HepG2 (cell line): Measurements from ENCODE around the gene PEX11B. TPM values are rescaled to one million over a fixed set of nuclear protein-coding genes. Genes with fewer than 3 reads are reported as not detected.

Experiments
- BCL3 ChIP-seq: sonication (generic); formaldehyde crosslinking; IDR thresholded peaks from 2 replicates; pipeline ENCODE4 v1.5.1; 2020; ENCODE audit warnings: mild to moderate bottlenecking, missing genetic modification reagents, moderate library complexity
- BRCA1 ChIP-seq: sonication (generic); formaldehyde crosslinking; IDR thresholded peaks from 2 replicates; pipeline ENCODE4 v1.4.0; 2020; ENCODE audit warnings: missing genetic modification reagents
- FOXO4 ChIP-seq: sonication (generic); formaldehyde crosslinking; conservative IDR thresholded peaks from 2 replicates; pipeline ENCODE4 v1.8.1; 2023; ENCODE audit warnings: missing genetic modification reagents
- GPN1 ChIP-seq: sonication (generic); formaldehyde crosslinking; IDR thresholded peaks from 2 replicates; pipeline ENCODE4 v1.5.1; 2020; ENCODE audit warnings: missing genetic modification reagents, borderline replicate concordance
- MTA3 ChIP-seq: sonication (generic); formaldehyde crosslinking; IDR thresholded peaks from 2 replicates; pipeline ENCODE4 v1.4.0; 2020; ENCODE audit warnings: missing genetic modification reagents
- REPIN1 ChIP-seq: sonication (generic); formaldehyde crosslinking; IDR thresholded peaks from 2 replicates; pipeline ENCODE4 v1.8.0; 2022; ENCODE audit warnings: missing genetic modification reagents, low read depth, mild to moderate bottlenecking, borderline replicate concordance
- YEATS2 ChIP-seq: sonication (generic); formaldehyde crosslinking; IDR thresholded peaks from 2 replicates; pipeline ENCODE4 v1.4.0; 2020; ENCODE audit warnings: missing genetic modification reagents, borderline replicate concordance
- ZNF18 ChIP-seq: sonication (generic); formaldehyde crosslinking; IDR thresholded peaks from 2 replicates; pipeline ENCODE4 v1.8.0; 2022; ENCODE audit warnings: mild to moderate bottlenecking, missing genetic modification reagents; ENCODE audit not compliant: insufficient replicate concordance
- ZNF460 ChIP-seq: sonication (generic); formaldehyde crosslinking; IDR thresholded peaks from 2 replicates; pipeline ENCODE4 v1.5.1; 2020; ENCODE audit warnings: missing genetic modification reagents, mild to moderate bottlenecking, borderline replicate concordance
- ZNF772 ChIP-seq: sonication (generic); formaldehyde crosslinking; IDR thresholded peaks from 2 replicates; pipeline ENCODE4 v1.5.0; 2020; ENCODE audit warnings: mild to moderate bottlenecking, missing genetic modification reagents
- ZNF777 ChIP-seq: sonication (generic); formaldehyde crosslinking; IDR thresholded peaks from 2 replicates; pipeline ENCODE4 v1.4.0; 2020; ENCODE audit warnings: missing genetic modification reagents
- ZSCAN12 ChIP-seq: sonication (generic); formaldehyde crosslinking; IDR thresholded peaks from 2 replicates; pipeline ENCODE4 v1.9.0; 2021; ENCODE audit warnings: mild to moderate bottlenecking, missing genetic modification reagents
- polyA plus RNA-seq, 8 experiments: library from polyadenylated mRNA; depleted of rRNA in 3 of 8; stranded (reverse) in 7 of 8; unstranded in 1 of 8; fragments of >200 nt; fragmentation: Illumina TruSeq in 4 of 8; extraction: Trizol in 4 of 8; gene quantifications; 2 replicates each; pipeline versions ENCODE4 v1.2.1 to v1.2.3, GENCODE V29; 2011 to 2016; ENCODE audit warnings: low read depth in 4 of 8, missing spikeins in 1 of 8, mixed read lengths in 1 of 8; ENCODE audit not compliant: insufficient read depth in 1 of 8
- total RNA-seq, 5 experiments: library from RNA; depleted of rRNA; stranded (reverse); fragments of >200 nt; fragmentation: Illumina TruSeq; extraction: Trizol; gene quantifications; 2 replicates each; pipeline ENCODE4 v1.2.3, GENCODE V29; 2016; ENCODE audit warnings: low read depth in 1 of 5
- TF ChIP-seq, protein P1 (sequence below): sonication (generic); formaldehyde crosslinking; IDR thresholded peaks from 2 replicates; pipeline ENCODE4 v1.4.0; 2020; ENCODE audit warnings: missing genetic modification reagents
- TF ChIP-seq, protein P2 (sequence below): sonication (generic); formaldehyde crosslinking; IDR thresholded peaks from 2 replicates; pipeline ENCODE4 v1.8.0; 2022; ENCODE audit warnings: missing genetic modification reagents, mild to moderate bottlenecking, moderate library complexity, borderline replicate concordance
- TF ChIP-seq, protein P3 (sequence below): sonication (generic); formaldehyde crosslinking; IDR thresholded peaks from 2 replicates; pipeline ENCODE4 v1.4.0; 2020; ENCODE audit warnings: low read depth, mild to moderate bottlenecking, missing genetic modification reagents

PEX11B gene
- total and polyA plus RNA-seq, 2 of the 13 experiments (the other 11 are each of a cell fraction or from before 2014, with no cell fraction given) = 21.6 to 48.4 TPM

- TF ChIP-seq, protein P1, sequence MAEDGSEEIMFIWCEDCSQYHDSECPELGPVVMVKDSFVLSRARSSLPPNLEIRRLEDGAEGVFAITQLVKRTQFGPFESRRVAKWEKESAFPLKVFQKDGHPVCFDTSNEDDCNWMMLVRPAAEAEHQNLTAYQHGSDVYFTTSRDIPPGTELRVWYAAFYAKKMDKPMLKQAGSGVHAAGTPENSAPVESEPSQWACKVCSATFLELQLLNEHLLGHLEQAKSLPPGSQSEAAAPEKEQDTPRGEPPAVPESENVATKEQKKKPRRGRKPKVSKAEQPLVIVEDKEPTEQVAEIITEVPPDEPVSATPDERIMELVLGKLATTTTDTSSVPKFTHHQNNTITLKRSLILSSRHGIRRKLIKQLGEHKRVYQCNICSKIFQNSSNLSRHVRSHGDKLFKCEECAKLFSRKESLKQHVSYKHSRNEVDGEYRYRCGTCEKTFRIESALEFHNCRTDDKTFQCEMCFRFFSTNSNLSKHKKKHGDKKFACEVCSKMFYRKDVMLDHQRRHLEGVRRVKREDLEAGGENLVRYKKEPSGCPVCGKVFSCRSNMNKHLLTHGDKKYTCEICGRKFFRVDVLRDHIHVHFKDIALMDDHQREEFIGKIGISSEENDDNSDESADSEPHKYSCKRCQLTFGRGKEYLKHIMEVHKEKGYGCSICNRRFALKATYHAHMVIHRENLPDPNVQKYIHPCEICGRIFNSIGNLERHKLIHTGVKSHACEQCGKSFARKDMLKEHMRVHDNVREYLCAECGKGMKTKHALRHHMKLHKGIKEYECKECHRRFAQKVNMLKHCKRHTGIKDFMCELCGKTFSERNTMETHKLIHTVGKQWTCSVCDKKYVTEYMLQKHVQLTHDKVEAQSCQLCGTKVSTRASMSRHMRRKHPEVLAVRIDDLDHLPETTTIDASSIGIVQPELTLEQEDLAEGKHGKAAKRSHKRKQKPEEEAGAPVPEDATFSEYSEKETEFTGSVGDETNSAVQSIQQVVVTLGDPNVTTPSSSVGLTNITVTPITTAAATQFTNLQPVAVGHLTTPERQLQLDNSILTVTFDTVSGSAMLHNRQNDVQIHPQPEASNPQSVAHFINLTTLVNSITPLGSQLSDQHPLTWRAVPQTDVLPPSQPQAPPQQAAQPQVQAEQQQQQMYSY (CRISPR knock-in tag) = no peak
- TF ChIP-seq, protein P2, sequence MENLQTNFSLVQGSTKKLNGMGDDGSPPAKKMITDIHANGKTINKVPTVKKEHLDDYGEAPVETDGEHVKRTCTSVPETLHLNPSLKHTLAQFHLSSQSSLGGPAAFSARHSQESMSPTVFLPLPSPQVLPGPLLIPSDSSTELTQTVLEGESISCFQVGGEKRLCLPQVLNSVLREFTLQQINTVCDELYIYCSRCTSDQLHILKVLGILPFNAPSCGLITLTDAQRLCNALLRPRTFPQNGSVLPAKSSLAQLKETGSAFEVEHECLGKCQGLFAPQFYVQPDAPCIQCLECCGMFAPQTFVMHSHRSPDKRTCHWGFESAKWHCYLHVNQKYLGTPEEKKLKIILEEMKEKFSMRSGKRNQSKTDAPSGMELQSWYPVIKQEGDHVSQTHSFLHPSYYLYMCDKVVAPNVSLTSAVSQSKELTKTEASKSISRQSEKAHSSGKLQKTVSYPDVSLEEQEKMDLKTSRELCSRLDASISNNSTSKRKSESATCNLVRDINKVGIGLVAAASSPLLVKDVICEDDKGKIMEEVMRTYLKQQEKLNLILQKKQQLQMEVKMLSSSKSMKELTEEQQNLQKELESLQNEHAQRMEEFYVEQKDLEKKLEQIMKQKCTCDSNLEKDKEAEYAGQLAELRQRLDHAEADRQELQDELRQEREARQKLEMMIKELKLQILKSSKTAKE (CRISPR knock-in tag) = no peak
- TF ChIP-seq MTA3 (CRISPR knock-in tag) = no peak
- TF ChIP-seq, protein P3, sequence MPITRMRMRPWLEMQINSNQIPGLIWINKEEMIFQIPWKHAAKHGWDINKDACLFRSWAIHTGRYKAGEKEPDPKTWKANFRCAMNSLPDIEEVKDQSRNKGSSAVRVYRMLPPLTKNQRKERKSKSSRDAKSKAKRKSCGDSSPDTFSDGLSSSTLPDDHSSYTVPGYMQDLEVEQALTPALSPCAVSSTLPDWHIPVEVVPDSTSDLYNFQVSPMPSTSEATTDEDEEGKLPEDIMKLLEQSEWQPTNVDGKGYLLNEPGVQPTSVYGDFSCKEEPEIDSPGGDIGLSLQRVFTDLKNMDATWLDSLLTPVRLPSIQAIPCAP (CRISPR knock-in tag) = no peak
- TF ChIP-seq ZNF772 (CRISPR knock-in tag) = peak; percentile 43; the same call in 1 of the 2 replicates
- no peak for TF ChIP-seq FOXO4 (CRISPR knock-in tag)
- no peak for TF ChIP-seq ZNF777
- TF ChIP-seq ZNF18 (CRISPR knock-in tag) = peak; percentile 15
- no peak for TF ChIP-seq GPN1 (CRISPR knock-in tag)
- 0 out of 2 replicates have a peak, but pooled peaks have one; percentile 61 for TF ChIP-seq ZSCAN12 (CRISPR knock-in tag)
- TF ChIP-seq BRCA1 (CRISPR knock-in tag) = no peak
- TF ChIP-seq YEATS2 (CRISPR knock-in tag) = peak; percentile 52; the same call in 1 of the 2 replicates
- peak; percentile 83; the same call in 1 of the 2 replicates for TF ChIP-seq REPIN1 (CRISPR knock-in tag)
- no peak for TF ChIP-seq BCL3 (CRISPR knock-in tag)
- no peak for TF ChIP-seq ZNF460
Measured at GRCh38 chr1:145891587-145892485, 26.7 kb downstream of the PEX11B start (continued).
